HepG2 (cell line): ENCODE measurements around the gene CYB5B. TPM values are rescaled to one million over a fixed set of nuclear protein-coding genes. Genes with fewer than 3 reads are reported as not detected.

Source experiments
- AGO1 ChIP-seq: fragments of 200-400 bp; formaldehyde crosslinking; IDR thresholded peaks from 2 replicates; pipeline ENCODE4 v1.6.1; 2017; ENCODE audit warnings: mild to moderate bottlenecking, low read depth, low read length, moderate library complexity; ENCODE audit not compliant: poor library complexity, severe bottlenecking
- HNRNPL ChIP-seq: fragments of 200-400 bp; formaldehyde crosslinking; IDR thresholded peaks from 2 replicates; pipeline ENCODE4 v1.6.1; 2017; ENCODE audit warnings: mild to moderate bottlenecking, low read depth, low read length
- RFX5 ChIP-seq: IDR thresholded peaks from 2 replicates; pipeline ENCODE4 v1.6.1; 2011; ENCODE audit warnings: low read depth, low read length, improper control_type of control experiment
- SOX6 ChIP-seq, 2 experiments: fragments of 450-650 bp in 1 of 2; sonication (generic) in 1 of 2; formaldehyde crosslinking in 1 of 2; IDR thresholded peaks; 2 replicates each; pipeline versions ENCODE4 v1.4.0 to v1.6.1; 2017 to 2020; ENCODE audit warnings: antibody characterized with exemption in 1 of 2, mild to moderate bottlenecking in 1 of 2, missing genetic modification reagents in 1 of 2
- ZNF782 ChIP-seq: sonication (generic); formaldehyde crosslinking; IDR thresholded peaks from 2 replicates; pipeline ENCODE4 v1.4.0; 2020; ENCODE audit warnings: missing genetic modification reagents, mild to moderate bottlenecking, borderline replicate concordance
- polyA plus RNA-seq, 8 experiments: library from polyadenylated mRNA; depleted of rRNA in 3 of 8; stranded (reverse) in 7 of 8; unstranded in 1 of 8; fragments of >200 nt; fragmentation: Illumina TruSeq in 4 of 8; extraction: Trizol in 4 of 8; gene quantifications; 2 replicates each; pipeline versions ENCODE4 v1.2.1 to v1.2.3, GENCODE V29; 2011 to 2016; ENCODE audit warnings: low read depth in 4 of 8, missing spikeins in 1 of 8, mixed read lengths in 1 of 8; ENCODE audit not compliant: insufficient read depth in 1 of 8
- total RNA-seq, 5 experiments: library from RNA; depleted of rRNA; stranded (reverse); fragments of >200 nt; fragmentation: Illumina TruSeq; extraction: Trizol; gene quantifications; 2 replicates each; pipeline ENCODE4 v1.2.3, GENCODE V29; 2016; ENCODE audit warnings: low read depth in 1 of 5
- TF ChIP-seq, protein P1 (sequence below): sonication (generic); formaldehyde crosslinking; IDR thresholded peaks from 2 replicates; pipeline ENCODE4 v1.4.0; 2020; ENCODE audit warnings: mild to moderate bottlenecking, missing genetic modification reagents, borderline replicate concordance
- TF ChIP-seq, protein P2 (sequence below): sonication (generic); formaldehyde crosslinking; IDR thresholded peaks from 2 replicates; pipeline ENCODE4 v1.5.0; 2020; ENCODE audit warnings: mild to moderate bottlenecking, missing genetic modification reagents, moderate library complexity
- TF ChIP-seq, protein P3 (sequence below): sonication (generic); formaldehyde crosslinking; IDR thresholded peaks from 2 replicates; pipeline ENCODE4 v1.8.0; 2022; ENCODE audit warnings: missing genetic modification reagents, mild to moderate bottlenecking, borderline replicate concordance

Gene CYB5B
- total and polyA plus RNA-seq, 2 of the 13 experiments (the other 11 are each of a cell fraction or from before 2014, with no cell fraction given), result 234 to 432 TPM

DNA sequence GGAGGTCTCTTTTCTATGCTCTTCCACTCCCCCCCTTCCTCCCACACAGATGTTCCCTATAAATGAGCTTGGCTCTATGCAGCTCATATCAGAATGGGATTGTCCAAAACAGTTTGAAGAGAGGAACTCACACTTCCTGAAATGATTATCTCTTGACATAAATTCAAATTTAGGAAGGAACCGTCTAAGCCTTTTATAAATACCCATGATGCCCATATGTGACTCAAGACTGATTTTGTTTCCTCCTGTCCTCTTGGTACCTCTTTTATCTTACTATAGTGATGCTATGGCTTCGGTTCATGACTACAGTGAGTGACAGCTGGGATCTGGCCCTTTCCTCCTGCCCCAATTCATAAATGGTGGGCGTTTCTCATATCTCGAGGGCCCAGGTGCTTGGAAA lies 22.0 kb upstream of the CYB5B start (continued):
- TF ChIP-seq, protein P1, sequence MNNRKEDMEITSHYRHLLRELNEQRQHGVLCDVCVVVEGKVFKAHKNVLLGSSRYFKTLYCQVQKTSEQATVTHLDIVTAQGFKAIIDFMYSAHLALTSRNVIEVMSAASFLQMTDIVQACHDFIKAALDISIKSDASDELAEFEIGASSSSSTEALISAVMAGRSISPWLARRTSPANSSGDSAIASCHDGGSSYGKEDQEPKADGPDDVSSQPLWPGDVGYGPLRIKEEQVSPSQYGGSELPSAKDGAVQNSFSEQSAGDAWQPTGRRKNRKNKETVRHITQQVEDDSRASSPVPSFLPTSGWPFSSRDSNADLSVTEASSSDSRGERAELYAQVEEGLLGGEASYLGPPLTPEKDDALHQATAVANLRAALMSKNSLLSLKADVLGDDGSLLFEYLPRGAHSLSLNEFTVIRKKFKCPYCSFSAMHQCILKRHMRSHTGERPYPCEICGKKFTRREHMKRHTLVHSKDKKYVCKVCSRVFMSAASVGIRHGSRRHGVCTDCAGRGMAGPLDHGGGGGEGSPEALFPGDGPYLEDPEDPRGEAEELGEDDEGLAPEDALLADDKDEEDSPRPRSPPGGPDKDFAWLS (CRISPR knock-in tag), result no peak
- TF ChIP-seq AGO1, result no peak
- TF ChIP-seq, protein P2, sequence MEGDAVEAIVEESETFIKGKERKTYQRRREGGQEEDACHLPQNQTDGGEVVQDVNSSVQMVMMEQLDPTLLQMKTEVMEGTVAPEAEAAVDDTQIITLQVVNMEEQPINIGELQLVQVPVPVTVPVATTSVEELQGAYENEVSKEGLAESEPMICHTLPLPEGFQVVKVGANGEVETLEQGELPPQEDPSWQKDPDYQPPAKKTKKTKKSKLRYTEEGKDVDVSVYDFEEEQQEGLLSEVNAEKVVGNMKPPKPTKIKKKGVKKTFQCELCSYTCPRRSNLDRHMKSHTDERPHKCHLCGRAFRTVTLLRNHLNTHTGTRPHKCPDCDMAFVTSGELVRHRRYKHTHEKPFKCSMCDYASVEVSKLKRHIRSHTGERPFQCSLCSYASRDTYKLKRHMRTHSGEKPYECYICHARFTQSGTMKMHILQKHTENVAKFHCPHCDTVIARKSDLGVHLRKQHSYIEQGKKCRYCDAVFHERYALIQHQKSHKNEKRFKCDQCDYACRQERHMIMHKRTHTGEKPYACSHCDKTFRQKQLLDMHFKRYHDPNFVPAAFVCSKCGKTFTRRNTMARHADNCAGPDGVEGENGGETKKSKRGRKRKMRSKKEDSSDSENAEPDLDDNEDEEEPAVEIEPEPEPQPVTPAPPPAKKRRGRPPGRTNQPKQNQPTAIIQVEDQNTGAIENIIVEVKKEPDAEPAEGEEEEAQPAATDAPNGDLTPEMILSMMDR (CRISPR knock-in tag), result no peak
- TF ChIP-seq HNRNPL, result no peak
- no peak for TF ChIP-seq ZNF782 (CRISPR knock-in tag)
- TF ChIP-seq SOX6 (IDR thresholded peaks at IDR 0.05), result no peak
- no peak for TF ChIP-seq SOX6 (CRISPR knock-in tag; IDR thresholded peaks at IDR 0.05)
- TF ChIP-seq, protein P3, sequence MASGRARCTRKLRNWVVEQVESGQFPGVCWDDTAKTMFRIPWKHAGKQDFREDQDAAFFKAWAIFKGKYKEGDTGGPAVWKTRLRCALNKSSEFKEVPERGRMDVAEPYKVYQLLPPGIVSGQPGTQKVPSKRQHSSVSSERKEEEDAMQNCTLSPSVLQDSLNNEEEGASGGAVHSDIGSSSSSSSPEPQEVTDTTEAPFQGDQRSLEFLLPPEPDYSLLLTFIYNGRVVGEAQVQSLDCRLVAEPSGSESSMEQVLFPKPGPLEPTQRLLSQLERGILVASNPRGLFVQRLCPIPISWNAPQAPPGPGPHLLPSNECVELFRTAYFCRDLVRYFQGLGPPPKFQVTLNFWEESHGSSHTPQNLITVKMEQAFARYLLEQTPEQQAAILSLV (CRISPR knock-in tag), result no peak
- no peak for TF ChIP-seq RFX5
